Psoas muscle (tissue), 8 donors: ENCODE data around the gene PCLO. TPM values are rescaled to one million over a fixed set of nuclear protein-coding genes. Genes with fewer than 3 reads are reported as not detected.

Experiments used
- ATAC-seq, 4 donors: fragments of 200-7000 bp; cut with Tn5 transposase; one replicate each; pipeline ENCODE4 v1.9.1; 2020; ENCODE audit warnings: moderate library complexity in 3 of 4, mild to moderate bottlenecking in 2 of 4
- DNase-seq, 2 donors: peaks; one replicate each; pipeline ENCODE4 v3.0.0-alpha.2; 2020
- H3K27ac ChIP-seq: fragments of 200-600 bp; one replicate; pipeline ENCODE4 v1.8.0; 2022
- H3K27me3 ChIP-seq, 3 donors: fragments of 200-600 bp in 1 of 3; one replicate each; pipeline versions ENCODE4 v1.6.1 to v1.8.0; 2013 to 2022; ENCODE audit warnings: low read length in 2 of 3, mild to moderate bottlenecking in 2 of 3, moderate library complexity in 1 of 3; ENCODE audit not compliant: insufficient read depth in 3 of 3
- H3K36me3 ChIP-seq, 2 donors: fragments of 200-600 bp in 1 of 2; one replicate each; pipeline versions ENCODE4 v1.6.1 to v1.8.0; 2013 to 2022; ENCODE audit warnings: low read depth in 1 of 2, mild to moderate bottlenecking in 1 of 2, moderate library complexity in 1 of 2; ENCODE audit not compliant: insufficient read depth in 1 of 2
- H3K4me1 ChIP-seq: fragments of 200-600 bp; one replicate; pipeline ENCODE4 v1.8.0; 2022
- H3K4me3 ChIP-seq: fragments of 200-600 bp; one replicate; pipeline ENCODE4 v1.8.0; 2022; ENCODE audit warnings: mild to moderate bottlenecking
- H3K9me3 ChIP-seq: fragments of 200-600 bp; one replicate; pipeline ENCODE4 v1.8.0; 2022
- CTCF ChIP-seq: fragments of 200-600 bp; IDR thresholded peaks from one replicate; pipeline ENCODE4 v1.8.0; 2022; ENCODE audit warnings: antibody characterized with exemption
- WGBS, 3 donors: extraction: QIAGEN DNeasy Blood & Tissue Kit; methylation state at CpG; one replicate each; pipeline versions ENCODE4 v1.1.6 to v1.1.7; 2013; 5-methylcytosine and 5-hydroxymethylcytosine counted together
- intact Hi-C, 2 donors: fragments of 100-400 bp; cut with DNase I; formaldehyde crosslinking; loops; one replicate each; pipeline versions ENCODE4 v1.11.0 to v1.14.2; 2022
- polyA plus RNA-seq, 3 donors: library from polyadenylated mRNA; stranded (reverse); fragments of 200-250 nt; gene quantifications; one replicate each; pipeline ENCODE4 v1.2.3, GENCODE V29; 2013
- total RNA-seq, 4 donors: library from RNA; stranded (reverse); fragmentation: NEBNext Ultra II Directional in 2 of 4; extraction: Animal tissue kit (Norgen Biotek cat#: 25700) in 2 of 4; gene quantifications; one replicate each; pipeline versions ENCODE4 v1.2.1 to v1.2.4, GENCODE V29; 2021 to 2023
- donor health status: healthy with polysubstance abuse.
- donor health status: DM: no; HTN: no; CAD: no; lungs with moderate emphysema.
- donor health status: Bipolar disorder and iron deficiency.
- donor health status: healthy.
- donor health status: DM: yes; HTN: yes; CAD: no.
- donor health status: DM: no; HTN: no; CAD: no.
- donor health status: DM: no; HTN: no; CAD: no.
- donor health status: DM: yes; HTN: yes; CAD: no.

The PCLO gene
- total and polyA plus RNA-seq, 7 donors: 0.03 to 0.46 (median 0.08) TPM; not detected in 3

GRCh38 chr7:82838314-82838713, 324.4 kb downstream of the PCLO start:
- Histone ChIP-seq H3K27ac (no peak overlapping the region), H3K36me3 (no peaks in the 10 kb centered on the region), H3K4me3 (no peak overlapping the region), H3K4me1 (no peaks in the 10 kb centered on the region), H3K9me3 (no peaks in the 10 kb centered on the region), H3K27me3 (no peaks in the 10 kb centered on the region)
- ATAC-seq: no peak
- intact Hi-C loops: no loop called here
- DNase-seq: no peak
- no peak for TF ChIP-seq CTCF

- H3K27ac ChIP-seq: no peak overlapping the region
- TF ChIP-seq CTCF: no peak
- H3K9me3 ChIP-seq: no peaks in the 10 kb centered on the region
- H3K27me3 ChIP-seq: no peaks in the 10 kb centered on the region
- DNase-seq (no peak), ATAC-seq (no peak)
- no peak overlapping the region for H3K4me3 ChIP-seq
- no peaks in the 10 kb centered on the region for H3K36me3 ChIP-seq
- intact Hi-C loops: no loop called here
- WGBS, 3 donors: 71 to 79% (median 77%) methylated on average over 2 of the region's 2 CpGs
- no peaks in the 10 kb centered on the region for H3K4me1 ChIP-seq
Measured at GRCh38 chr7:82823073-82823472, 339.6 kb downstream of the PCLO start.

- ATAC-seq: no peak
- WGBS, 3 donors: 86 to 95% (median 94%) methylated on average over 1 of the region's 1 CpG
- H3K27ac ChIP-seq: no peak overlapping the region
- intact Hi-C loops: no loop called here
- TF ChIP-seq CTCF: no peak
- no peaks in the 10 kb centered on the region for H3K36me3 ChIP-seq
- H3K4me3 ChIP-seq: no peak overlapping the region
- DNase-seq: no peak
- no peaks in the 10 kb centered on the region for H3K27me3 ChIP-seq
- H3K4me1 ChIP-seq: no peaks in the 10 kb centered on the region
- H3K9me3 ChIP-seq: no peaks in the 10 kb centered on the region
Measured at GRCh38 chr7:82821037-82821436, 341.6 kb downstream of the PCLO start.

DNA sequence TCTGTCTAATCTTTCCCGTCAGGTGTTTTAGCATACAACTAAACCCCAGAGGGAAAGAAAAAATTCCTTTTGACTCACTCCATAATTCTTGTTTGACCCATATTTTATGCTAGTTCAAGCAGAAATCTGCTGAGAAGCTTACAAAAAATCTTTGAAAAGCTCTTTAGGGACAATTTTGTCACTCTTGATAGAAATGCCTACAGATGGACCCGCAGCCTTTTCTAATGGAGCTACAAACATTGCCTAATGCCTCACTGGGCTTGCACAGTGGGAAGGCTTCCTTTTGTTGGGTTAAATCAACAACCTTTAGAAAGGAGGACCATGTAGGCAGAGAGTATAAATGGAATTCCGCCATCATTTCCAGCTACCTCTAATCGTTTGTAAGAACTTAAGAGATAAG, 344.5 kb downstream of the PCLO start:
- Histone ChIP-seq H3K9me3 (no peaks in the 10 kb centered on the region), H3K27ac (no peak overlapping the region), H3K4me1 (no peaks in the 10 kb centered on the region), H3K27me3 (no peaks in the 10 kb centered on the region), H3K36me3 (no peaks in the 10 kb centered on the region), H3K4me3 (no peak overlapping the region)
- ATAC-seq (no peak), DNase-seq (no peak)
- 54 to 61% (median 61%) methylated on average over 4 of the region's 4 CpGs for WGBS, 3 donors
- no peak for TF ChIP-seq CTCF
- intact Hi-C loops: no loop called here

DNA sequence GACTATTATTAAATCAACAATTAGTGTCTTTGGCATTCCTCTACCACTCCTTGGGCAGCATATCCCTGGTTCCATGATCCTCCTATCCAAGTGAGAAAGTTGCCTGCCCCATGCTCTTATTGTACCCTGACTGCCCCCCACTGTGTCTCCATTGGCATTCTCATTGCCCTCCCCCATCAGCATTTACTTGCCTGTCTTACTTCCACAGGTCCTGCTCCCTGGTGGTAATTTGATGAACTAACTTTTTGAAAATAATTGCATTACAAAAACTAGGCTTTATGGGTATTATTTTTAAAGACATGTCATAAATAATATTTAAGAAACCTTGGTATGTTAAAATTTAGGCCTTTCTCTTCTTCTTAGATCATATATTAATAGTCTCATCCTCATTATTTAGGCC, 346.4 kb downstream of the PCLO start:
- no peaks in the 10 kb centered on the region for H3K36me3 ChIP-seq
- TF ChIP-seq CTCF: no peak
- DNase-seq: no peak
- H3K4me1 ChIP-seq: no peaks in the 10 kb centered on the region
- no peak overlapping the region for H3K4me3 ChIP-seq
- no peaks in the 10 kb centered on the region for H3K27me3 ChIP-seq
- no peak for ATAC-seq
- intact Hi-C loops: no loop called here
- no peaks in the 10 kb centered on the region for H3K9me3 ChIP-seq
- H3K27ac ChIP-seq: no peak overlapping the region
